ENCODE results near the gene ZFP69.

ZFP69 gene

DNA sequence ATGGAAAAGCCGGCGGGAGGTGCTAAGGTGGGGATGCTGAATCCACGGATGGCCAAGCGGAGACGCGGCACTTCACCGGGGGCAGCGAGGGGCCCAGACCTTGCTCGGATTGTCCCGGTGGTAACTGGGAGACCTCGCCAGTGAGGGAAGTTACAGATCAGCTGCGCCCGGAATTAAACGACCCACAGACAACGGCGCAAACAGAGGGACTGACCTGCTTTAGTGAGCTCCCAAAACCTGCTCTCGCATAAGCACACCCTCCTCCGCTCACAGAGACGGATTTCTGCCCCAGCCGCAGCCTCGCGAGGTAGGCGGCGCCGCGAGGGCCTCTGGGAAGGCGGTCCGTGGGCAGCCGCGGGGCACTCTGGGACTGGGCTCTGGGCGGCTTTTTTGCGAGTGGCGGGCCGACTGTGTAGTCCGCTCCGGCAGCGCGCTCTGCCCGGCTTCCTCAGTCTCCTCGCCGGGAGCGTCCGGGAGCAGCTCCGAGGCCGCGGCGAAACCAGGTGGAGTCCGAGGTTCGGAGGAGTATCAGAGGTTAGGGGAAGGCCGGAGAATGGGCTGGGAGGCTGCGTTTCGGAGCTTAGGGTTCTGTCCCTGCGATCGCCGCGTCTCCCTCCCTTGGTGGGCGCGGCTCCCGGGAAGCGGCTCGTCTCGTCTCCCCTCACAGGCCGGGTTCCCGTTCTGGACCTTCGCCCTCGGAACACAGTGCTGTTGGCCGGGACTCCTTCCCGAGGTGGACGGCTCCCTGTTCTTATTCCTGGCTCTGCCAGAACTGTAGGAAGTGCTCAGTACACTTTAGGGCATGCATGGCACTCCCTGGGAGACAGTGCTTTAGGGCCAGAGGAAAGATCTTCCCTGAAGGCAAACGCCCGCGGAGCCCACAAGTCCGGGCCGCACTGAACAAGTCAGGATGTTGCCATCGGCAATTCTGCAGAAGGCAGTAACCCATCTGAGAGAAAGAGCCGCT lies 31.6 kb downstream of the ZFP69 start, which contains the start of gene EXO5:
EXO5 (plus strand) TSS at position 393 of the 967 bp plus-strand sequence. CDS start 5,778 bp downstream, outside the sequence.
- DNase-seq = peak; percentile 51 to 88 (median 69)

GRCh38 chr1:40519517-40519916 lies 42.4 kb downstream of the ZFP69 start:
- no peak for DNase-seq

DNA sequence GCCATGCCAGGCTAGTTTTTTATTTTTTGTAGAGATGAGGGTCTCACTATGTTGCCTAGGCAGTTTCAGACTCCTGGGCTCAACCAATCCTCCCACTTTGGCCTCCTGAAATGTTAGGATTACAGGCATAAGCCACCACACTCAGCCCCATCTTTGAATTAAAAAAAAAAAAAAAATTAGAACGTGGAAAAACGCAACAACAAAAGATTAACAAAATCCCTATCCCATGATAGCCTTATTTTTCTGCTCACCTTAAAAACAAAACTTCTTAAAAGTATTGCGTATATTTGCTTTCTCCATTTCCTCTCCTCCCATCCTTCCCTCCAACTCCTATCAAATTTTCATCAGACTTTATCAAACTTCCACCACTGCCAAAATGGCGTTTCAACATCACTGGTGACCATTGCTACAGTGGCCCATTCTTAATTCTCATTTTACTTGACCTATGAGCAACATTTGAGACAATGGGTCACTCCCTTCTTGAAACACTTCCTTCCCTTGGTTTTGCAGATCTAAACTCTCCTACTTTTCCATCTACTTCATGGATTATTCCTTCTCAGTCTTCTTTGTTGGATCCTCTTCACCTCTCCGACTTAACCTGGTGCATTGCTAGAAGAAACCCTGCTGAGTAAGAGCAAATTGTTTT lies 53.8 kb downstream of the ZFP69 start:
- no peak for DNase-seq

DNA sequence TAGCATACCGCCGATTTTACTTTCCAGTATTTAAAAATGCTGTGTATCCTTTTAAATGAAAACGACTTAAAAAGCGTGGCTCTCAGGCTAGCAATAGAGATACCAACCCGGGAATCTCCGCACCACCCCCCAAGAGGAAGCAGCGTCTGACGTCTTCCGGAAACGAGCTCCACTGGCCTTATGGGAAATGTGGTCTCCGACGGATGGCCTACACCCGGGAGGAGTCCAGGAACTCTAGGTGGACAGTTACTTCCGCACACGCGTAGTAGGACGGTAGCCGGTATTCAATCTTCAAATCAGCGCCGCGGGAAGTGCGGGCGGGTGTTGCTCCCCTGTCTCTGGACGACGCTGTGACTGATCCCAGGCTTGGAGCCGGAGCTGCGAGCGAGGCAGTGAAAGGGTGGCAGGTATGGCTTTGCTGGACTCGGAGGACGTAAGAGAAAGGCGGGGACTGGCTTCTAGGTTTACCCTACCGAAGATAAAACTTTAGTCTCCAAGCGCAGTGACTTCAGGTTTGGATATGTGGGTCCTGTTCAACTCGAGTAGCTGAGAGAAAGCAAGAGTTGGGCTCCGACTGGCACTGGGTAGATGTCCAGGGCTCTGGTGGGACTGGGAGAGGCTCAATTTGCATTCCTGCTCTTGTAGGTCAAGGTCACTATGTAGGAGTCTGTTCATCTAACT lies 54.4 kb downstream of the ZFP69 start, which contains the start of gene ZNF684:
ZNF684 (plus strand) TSS at position 257 of the 681 bp plus-strand sequence. CDS start 1,530 bp downstream, outside the sequence.
- DNase-seq = peak; percentile 68 to 92 (median 79)

DNA sequence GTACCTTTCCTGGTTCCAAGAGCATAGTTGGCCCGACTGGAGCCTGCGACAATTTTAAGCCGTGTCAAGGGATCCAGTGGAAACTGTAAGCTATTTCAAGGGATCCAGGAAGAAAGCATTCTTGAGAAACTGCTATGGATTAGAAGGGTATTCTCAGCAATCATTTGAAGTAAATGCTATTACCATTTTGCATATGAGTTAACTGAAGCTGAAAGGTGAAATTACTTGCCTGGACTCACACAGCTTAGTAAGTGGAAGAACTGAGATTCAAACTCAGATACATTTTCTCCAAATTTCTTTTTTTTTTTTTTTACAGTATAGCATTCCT lies 54.9 kb downstream of the ZFP69 start:
- DNase-seq = no peak

- peak in 1 of 5 donors; percentile 52 for DNase-seq
These were observed 55.8 kb downstream of the ZFP69 start for GRCh38 chr1:40532844-40533424.

GRCh38 chr1:40534589-40534988 lies 57.5 kb downstream of the ZFP69 start:
- DNase-seq = no peak

GRCh38 chr1:40535732-40536131 lies 58.6 kb downstream of the ZFP69 start:
- no peak for DNase-seq

DNA sequence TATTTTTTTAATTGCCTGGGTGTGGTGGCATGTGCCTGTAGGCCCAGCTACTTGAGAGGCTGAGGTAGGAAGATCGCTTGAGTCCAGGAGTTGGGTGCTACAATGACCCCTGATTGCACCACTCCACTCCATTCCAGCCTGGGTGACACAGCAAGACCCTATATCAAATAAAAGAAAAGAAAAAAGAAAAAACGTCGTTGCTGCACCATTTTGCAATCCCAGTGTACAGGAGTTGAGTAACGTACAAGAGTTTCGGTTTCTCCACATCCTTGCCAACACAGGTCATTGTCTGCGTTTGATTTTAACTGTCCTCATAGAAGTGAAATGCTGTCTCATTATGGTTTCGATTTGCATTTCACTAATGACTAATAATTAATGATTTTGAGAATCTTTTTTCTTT lies 62.2 kb downstream of the ZFP69 start:
- no peak for DNase-seq
